Erythroblast (primary cell): Measurements from ENCODE around the gene STIM2.

ENCODE experiments used
- GATA1 ChIP-seq: IDR thresholded peaks from 2 replicates; pipeline ENCODE4 v1.6.1; 2011; ENCODE audit warnings: low read depth, mild to moderate bottlenecking, control low read depth, low read length, moderate library complexity
- POLR2A ChIP-seq: IDR thresholded peaks from 2 replicates; pipeline ENCODE4 v1.6.1; 2011; ENCODE audit warnings: mild to moderate bottlenecking, low read length

DNA sequence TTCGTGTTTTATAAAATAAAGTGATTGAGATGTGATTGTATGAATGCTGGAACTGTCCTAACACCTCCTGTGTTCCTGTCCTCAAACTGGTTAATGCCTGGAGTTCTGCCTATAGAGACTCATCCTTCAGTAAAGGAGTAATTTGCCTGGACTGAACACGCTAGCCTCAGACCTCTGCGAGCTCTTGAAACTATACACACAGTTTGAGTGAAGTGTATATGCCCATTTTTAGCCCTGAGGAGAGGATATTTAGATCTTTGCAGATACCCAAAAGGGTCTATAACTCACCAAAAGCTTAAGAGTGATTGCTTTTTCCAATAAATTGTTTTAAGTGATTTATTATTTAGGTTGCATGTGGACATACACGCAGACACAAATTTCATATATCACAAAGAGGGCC, 29.9 kb upstream of the STIM2 start:
- TF ChIP-seq POLR2A (no peak), GATA1 (no peak)
